HG03520 (cell line): ENCODE results near the gene KRT33A.
"Not testable (repeated sequence)": the region's sequence is repeated elsewhere in the genome, so short reads cannot be mapped to it uniquely, and the experiment has no call there.

Experiments used
- ATAC-seq: cut with Tn5 transposase; IDR thresholded peaks from one replicate; pipeline ENCODE4 v1.9.1; 2021; ENCODE audit warnings: mild to moderate bottlenecking, moderate library complexity; ENCODE audit not compliant: unreplicated experiment

Gene KRT33A

DNA sequence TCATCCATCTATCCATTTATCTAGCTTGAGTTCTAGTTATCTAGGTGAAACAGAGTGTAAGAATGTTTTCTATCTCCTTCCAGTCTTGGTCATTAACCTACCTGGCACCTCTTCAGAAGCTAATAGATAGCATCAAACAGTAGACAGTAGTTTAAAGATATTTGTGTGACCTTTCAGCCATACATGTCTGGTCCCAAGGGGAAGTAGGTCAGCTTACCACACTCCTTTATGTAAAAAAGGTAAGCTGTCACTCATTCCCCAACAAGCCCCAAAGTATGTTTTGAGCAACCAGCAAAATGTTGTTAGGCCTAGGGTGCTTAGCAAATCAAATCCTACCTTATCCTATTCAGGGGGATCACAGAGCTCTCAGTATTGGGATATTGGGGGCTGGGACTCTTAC lies 15.4 kb upstream of the KRT33A start:
- no peak for ATAC-seq

DNA sequence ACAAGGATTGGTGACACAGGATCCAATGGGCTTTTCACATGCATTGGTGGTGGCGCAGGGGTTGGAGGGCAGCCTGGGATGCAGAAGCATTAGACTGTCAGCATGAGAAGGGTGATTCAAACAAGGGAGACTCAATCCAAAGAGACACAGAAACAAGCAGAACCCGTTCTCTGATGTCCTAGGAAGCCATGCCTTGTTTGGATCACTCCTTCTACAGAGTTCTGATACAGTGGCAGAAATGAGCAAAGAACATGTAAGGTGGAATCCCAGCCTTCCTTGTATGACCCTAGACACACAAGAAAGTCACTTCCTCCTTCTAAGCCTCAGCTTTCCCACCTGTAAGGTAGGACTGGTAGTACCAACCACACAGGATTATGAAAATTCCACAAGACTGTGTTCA lies 13.3 kb upstream of the KRT33A start:
- ATAC-seq, result no peak

DNA sequence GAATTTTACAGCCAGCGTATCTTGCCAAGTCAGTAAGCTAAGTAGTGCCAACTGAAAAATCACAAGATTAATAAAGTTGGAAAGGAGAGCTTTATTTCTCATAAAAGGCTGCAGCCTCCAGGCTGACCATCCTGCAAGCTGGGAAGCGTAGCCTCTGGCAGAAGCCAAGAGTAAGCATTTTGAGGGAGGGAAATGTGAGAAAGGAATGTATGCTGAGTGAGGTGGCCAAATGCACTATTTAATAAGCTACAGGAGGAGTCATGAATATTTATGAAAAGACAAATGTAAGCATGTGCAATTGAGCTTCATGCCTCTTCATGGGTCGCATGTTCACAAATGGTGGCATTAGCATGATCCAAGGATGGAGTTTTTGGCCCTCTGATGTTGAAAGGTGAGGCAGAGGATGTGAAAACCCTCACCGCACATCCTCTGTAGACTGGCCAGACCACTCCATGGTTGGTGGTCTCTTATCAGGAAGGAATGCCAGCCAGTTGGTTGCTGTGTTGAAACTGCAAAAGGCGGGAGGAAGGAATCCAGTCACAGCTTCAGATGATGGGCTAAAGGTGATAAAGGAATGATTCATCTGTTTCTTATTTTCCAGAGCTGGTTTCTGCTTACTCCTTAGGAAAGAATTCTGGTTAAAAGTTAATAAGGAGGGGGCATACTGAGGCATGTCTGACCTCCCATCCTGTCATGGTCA lies 9.8 kb upstream of the KRT33A start:
- ATAC-seq, result no peak

DNA sequence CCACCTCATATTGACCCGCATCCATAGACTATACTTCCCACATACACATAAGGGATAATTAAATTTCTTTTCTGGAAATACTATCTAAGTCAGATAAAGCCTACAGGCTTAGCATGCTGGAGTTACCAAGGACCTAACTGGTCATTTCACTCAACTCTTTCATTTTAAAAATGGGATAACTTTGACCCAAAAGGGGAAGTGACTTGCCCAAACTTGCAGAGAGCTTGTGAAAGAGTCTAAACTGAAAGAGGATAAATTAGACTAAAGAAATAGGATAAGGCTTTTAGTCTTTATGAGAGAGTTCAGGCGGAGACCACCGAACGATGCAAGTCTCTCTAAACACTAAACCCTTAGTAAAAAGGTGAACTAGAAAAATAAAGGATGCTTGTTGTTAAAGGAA lies 3.9 kb upstream of the KRT33A start:
- no peak for ATAC-seq

DNA sequence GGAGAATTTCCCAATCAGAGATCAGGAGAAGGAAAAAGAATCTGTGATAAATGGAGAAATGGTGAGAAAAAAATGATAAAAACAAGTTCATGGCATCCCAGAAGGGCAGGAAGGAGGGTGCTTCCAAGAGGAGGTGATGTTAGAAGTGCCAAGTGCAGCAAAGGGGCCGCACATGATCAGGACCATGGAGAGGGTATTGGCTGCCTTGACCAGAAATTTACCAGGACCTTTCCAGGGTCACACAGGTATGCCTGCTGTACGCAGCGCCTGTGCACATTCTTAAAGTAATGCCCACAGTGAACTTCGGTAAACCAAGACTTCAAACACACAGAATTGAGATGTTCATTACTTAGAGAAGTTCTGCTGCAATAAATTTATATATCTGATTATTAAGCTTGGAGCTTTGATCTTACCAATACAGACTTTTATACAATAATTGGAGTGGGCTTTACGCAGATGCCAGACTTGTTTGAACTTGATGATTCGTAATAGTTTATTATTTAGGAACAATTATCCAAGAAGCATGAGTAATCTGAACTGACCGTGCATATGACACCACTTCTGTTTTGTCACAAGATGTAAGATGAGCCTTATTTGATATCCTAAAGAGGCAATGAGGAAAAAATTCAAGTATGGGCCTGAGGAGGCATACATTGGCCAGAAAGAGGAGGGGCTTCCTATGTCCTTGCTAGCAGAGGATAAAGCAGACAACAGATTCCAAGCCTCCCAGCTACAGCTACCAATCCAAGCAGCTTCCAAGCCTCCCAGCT lies 2.2 kb upstream of the KRT33A start:
- ATAC-seq, result no peak

DNA sequence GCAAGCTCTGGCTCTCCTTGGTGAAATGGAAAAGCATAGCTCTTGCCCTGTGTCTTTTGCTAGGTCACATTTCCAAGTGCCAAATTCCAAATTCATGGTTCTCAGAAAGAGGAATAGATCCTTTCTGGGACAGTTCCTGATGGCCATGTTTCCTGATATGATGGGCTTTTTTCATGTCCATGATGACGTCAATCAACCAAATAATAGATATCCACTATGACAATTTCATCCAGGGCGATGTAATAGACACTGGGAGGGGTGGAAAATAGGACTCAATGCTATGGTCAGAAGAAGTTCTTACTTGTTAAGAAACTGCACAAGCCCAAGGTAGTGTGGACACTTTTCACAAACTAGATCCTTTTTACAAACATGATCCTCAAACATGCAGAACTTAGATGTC lies 549 bp upstream of the KRT33A start:
- ATAC-seq, result no peak

DNA sequence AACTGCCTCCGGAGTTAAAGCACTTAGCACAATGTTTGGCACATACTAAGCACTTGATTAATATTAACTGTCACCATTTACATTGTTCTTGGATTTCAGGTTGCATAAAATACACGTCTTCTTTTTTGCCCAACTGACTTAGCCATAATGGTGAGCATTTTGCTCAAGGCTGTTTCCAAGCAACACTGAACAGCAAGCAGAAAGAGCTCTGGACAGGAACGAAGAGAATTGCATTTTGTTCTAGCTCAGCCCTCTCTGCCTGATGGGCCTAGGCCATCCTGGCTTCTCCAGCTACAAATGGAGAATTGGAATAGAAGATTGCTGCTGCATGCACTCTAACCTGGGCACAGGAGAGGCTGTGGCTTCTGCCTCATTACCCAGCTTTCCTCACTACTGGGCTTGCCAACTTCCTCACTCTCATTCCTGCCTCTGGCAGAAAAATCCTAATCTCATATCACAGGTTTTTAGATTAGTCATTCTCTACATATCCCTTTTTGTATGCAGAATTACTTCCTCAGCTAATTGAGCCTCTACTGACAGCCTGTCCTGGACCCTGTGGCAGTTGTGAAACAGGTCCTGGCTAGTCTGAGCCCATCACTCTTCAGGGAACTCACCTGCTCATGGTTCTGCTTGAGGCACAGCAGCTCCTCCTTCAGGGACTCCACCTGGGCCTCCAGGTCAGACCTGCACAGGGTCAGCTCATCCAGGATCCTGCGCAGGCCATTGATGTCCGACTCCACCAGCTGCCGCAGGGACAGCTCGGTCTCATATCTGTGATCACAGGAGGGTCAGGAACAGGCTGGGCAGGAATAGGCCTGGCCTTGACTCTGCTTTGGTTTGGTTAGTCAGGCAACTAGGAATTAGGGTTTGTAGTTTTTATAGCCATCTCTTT lies 2.5 kb downstream of the KRT33A start:
- ATAC-seq, result no peak

DNA sequence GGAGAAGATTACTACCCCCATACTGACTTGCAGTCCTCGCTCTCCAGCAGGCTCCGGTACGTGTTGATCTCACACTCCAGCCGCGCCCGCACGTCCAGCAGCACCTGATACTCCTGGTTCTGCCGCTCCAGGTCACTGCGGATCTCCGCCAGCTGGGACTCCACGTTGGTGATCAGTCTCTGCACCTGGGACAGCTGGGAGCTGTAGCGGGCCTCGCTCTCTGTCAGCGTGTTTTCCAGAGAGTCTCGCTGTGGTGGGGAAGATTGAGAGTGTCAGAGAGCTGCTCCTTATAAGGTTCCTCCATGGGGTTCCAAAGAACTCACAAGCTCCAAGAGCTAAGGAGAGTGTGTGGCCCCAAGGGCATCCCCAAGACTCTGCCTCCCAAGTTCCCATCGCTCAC lies 4.2 kb downstream of the KRT33A start:
- ATAC-seq, result not testable (repeated sequence)

DNA sequence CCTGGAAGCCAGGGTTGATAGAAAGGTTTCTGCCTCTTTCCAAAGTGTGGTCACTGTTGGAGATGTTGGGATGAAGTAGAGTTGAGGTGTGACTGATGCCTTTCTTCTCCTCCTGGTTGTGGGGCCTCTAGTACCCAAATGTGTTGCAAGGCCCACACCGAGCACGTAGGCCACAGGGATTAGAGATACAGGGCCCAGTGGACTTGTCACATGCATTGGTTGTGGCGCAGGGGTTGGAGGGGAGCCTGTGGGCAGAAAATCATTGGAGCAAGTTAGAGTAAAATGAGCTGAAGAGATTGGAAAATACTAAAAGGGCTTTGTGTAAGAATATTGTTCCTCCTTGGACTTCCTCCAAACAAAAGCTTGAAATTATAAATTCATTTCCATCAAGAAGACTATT lies 4.6 kb downstream of the KRT33A start:
- ATAC-seq, result no peak

DNA sequence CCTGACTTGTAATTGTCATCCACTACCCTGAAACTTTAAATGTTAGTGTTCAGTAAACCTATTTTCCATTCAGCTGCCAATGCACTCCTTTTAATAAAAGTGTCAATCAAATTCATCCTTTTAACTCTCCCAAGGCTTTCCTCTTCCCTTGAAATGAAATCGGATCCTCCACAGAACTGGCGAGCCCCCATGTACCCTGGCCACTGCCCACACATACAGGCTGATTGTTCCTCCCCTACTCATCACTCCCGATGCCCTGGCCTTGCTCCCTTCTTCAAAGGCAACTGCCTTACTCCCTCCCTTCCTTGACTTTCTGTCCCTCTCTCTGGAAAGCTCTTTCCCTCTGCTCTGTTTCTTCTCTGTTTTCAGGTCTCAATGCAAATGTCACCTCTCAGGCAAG lies 7.6 kb downstream of the KRT33A start:
- no peak for ATAC-seq

DNA sequence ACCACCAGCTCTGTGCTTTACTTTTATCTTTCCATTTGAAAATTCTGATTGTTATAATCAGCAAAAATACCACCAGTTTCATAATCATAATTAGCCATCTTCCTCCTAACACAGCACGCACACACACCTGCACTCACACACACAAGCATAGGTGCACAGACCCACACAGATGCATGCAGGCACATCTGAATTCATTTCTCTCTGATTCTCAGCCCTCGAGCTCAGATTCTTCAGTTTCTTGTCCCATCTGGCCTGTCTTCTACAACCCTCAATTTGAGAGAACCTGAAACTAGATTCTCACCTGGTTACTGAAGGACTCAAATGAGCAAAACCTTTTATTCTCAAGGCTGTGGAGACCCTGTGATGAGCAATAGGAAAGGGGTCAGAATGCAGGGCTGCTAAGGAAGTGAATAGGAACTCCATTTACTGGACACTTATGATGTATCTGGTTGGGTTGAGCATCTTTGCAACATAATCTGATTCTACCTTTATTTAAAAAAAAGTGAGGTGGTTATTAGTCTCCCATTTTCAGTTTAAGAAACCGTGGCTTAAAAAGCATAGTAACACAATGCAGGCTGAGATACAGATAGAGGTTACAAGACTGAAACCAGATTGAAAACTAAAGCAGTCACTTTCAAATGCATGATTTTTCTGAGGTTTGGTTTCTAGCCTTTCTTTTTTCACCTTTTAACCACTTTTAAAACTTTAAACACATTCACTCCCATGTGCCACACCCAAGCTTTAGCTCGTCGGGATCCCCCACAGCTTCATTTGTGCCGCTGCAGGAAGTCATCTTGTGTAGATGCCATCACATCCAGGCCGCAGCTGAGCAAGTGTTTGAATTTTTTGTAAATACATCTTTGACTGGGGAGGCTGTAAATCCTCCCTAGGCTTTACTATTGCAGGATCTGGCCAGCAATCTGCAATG lies 9.4 kb downstream of the KRT33A start:
- ATAC-seq, result no peak

DNA sequence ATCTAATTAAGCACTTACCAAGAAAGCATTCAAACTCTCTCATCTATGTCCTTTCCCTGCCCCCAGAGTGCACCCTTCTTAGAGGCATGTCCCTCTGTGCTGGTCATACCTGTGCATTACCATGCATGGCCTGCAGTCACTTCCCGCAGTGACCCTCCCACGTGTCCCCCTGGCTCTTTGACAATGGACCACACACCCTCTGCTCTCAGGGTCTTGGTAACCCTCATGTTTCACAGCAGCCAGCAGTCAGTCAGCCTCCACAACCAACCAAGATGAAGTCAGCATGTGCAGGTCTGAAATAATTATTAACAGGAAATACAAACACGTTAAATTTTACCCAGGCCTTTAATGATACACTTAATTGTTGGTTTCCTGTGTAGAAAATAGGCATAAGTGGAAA lies 10.1 kb downstream of the KRT33A start:
- no peak for ATAC-seq

DNA sequence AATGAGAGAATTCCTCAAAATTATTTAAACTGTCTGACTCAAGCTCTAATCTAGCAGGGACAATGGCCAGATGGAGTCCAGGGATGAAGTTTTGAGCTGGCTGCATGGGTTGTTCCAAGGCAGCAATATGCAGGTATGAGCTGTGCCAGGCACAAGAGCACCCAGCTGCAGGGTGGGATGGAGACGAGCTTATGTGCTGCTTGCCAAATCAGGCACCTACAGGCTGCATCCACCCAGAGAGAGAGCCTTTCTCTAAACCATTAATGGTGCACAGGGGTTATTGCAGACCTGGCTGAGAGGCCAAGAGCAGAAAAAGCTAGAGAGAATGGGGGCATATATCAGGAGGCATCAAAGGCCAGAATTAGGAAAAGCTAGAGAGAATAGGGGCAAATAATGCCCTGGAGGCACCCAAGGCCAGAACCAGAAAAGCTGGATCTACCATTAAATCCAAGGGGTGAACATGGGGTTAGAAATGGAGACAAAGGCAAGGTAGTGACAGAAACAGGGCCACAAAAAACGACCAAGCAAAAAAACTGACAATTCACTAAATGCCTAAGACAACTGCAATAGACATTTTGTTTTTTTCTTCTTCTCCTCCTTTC lies 11.0 kb downstream of the KRT33A start:
- ATAC-seq, result no peak

DNA sequence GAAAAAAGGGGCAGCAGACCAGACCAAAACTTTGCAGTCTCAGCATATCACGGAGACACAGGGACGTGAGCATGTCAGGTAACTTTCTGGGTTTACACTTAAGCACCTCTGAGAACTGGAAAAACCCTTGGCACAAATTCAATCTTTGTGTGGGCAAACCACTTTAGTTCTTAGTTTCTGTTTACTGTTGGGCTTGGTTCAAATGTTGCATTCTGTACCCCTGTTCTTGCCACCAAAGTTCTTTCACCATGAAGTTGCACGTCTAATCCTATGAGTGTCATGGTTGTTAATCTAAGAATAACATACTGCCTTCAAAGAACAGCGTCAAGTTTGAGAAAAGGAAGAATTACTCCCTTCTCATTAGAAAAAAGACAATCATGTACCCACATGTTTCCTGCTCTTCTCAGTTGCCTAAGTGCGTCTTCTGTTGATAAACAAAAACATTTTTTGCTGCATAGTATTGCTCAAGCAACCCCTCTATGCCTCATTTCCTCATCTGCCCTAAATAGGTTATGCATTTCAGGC lies 11.6 kb downstream of the KRT33A start:
- no peak for ATAC-seq

DNA sequence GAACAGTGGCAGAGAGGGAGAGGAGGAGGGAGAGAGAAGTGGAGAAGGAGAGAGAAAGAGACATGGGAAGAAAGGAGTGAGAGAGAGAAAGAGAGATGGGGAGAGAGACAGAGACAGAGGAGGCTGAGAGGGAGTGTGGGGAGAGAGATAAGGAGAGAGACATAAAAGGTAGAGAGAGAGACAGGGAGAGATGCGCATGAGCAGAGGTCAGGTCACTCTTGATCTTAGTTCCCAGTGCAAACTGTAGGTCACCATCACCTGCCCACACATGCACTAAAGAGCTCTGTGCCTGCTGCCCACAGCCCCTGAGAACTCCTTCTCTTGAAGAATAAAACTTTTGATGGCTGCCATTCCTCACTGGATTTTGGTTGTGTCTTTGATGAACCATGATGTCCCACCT lies 14.9 kb downstream of the KRT33A start:
- no peak for ATAC-seq

DNA sequence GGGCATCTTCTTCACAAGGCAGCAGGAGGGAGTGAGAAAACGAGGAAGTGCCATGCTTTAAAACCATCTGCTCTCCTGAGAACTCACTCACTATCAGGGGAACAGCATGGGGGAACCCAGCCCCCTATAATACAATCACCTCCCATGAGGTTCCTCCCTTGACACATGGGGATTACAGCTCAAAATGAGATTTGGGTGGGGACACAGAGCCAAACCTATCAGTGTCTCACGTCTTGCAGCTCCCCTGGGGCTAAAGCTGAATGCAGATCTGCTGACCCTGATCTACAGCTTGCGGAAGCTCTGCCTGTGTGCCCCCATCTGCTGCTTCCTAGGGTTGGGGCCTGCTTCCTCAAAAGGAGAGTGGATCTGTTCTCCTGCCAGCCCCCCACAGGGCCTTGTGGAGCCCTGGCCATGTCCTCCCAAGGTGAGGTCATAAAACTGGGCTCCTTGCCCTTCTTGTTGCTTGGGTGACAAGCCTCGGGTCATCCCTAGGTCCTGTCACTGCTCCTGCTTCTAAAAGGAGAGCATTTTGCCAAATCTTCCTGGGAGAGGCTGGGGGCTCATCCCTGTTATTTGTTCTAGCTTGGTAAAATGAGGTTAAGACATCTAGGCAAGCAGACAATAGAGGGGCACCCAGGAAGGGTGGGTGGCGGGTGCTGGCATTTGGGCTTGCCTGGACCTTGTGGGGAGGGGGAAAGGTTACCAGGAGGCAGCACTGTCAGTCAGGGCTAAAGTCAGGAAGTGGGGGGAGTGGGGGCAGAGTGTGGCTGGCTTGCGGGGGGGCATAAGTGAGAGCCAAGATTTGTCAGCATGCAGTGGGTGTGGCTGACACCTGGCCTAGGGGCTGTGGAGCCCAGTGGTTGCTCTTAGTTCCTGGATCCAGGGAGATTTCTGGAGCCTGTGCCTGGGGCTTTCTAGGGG lies 16.0 kb downstream of the KRT33A start:
- no peak for ATAC-seq

DNA sequence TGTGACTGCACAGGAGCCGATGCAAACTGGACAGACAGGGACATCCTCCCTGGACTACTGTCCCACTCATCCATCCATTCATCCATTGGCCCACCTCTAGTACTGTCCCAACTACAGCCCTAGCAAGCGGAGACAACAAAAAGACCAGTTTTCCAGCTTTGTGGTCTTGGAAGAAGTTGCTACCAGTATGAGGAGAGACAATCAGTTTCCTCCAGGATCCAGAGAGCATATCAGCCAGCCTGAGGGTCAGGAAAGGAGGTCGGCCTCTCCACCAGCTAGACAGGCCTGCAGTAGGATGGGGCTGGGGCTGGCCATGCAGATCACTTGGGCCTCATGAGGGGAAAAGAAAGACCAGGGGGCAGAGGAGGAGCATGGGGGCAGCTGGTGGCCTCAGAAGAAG lies 16.8 kb downstream of the KRT33A start:
- no peak for ATAC-seq

DNA sequence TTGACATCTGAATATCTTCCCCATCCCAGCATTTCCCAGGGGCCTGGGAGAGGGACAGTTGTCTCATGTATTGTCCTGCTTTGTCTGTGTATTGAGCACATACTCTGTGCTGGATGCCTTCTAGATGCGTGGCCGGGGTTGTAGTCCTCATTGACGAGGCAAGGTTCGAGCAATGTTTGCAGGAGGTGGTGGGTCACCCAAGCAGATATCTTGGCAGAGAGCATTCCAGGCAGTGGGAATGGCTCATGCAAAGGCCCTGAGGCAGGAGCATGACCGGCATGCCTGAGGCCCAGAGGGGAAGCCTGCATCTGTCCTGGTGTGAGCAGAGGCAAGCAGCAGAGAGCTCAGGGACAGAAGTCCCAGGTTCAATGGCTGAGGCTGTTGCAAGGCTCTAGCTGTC lies 17.5 kb downstream of the KRT33A start:
- no peak for ATAC-seq

DNA sequence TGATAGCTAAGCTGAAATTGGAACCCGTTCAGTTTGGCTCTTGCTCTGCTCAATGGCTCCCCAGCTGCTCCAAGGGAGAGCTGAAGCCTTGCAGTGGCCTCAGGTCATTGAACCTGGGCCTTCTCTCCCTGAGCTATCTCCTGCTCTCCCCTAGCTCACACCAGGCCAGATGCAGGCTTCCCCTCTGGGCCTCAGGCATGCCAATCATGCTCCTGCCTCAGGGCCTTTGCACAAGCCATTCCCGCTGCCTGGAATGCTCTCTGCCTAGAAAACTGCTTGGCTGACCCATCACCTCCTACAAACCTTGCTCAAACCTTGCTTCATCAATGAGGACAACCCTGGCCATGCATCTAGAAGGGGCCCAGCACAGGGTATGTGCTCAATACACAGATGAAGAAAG lies 18.4 kb downstream of the KRT33A start:
- no peak for ATAC-seq
